ENCODE data around the gene ZNF189.

ZNF189 gene

DNA sequence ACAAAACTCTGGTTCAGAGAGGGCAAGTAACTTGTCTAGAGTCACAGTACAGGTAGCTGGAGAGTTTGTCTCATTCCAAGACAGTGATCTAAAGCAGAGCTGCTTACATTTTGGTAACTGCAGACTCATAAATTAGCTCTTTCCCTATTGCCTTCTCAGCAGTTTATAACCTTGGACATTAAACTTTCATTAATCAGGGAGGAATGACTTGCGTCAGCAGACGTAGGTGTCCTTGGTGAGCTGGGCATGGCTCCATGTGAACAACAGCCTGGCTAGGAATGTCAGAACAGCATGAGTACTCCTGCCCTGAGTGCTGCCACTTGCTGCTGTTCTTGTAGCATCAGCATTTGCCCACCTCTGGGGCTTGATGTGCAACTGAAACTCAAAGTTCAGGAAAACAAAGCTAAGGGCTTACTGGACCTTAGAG, 39.2 kb downstream of the ZNF189 start:
- peak; percentile 29 for DNase-seq (ENCODE audit: low read depth)
- no peak overlapping the region for H3K4me3 ChIP-seq (ENCODE audit: control insufficient read depth, low read depth, low read length)
- no peak for TF ChIP-seq CTCF (conservative IDR thresholded peaks at IDR 0.05; ENCODE audit: control insufficient read depth, insufficient read depth, low read depth, low read length)

DNA sequence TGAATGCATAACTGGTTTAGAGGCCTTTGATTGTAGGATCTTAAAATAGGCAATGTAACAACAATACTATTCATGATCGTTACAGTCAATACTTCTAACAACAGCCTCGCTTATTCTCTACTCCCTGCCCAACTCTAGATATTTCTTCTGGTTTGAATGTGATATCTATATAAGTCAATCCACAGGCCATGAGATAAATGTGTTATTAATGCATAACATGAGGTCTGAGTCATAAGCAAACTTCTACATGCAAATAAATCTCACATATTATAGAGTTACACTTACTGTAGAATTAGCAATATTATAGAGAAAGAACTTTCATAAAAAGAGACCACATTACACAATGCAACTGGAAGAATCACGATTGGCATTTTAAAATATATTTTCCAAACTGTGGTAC, 39.9 kb downstream of the ZNF189 start:
- H3K4me3 ChIP-seq (ENCODE audit: control insufficient read depth, low read depth, low read length) = no peak overlapping the region
- DNase-seq (ENCODE audit: low read depth) = no peak
- TF ChIP-seq CTCF (conservative IDR thresholded peaks at IDR 0.05; ENCODE audit: control insufficient read depth, insufficient read depth, low read depth, low read length) = no peak

GRCh38 chr9:101440714-101441230, 42.1 kb downstream of the ZNF189 start:
- no peak overlapping the region for H3K4me3 ChIP-seq (ENCODE audit: control insufficient read depth, low read depth, low read length)
- TF ChIP-seq CTCF (conservative IDR thresholded peaks at IDR 0.05; ENCODE audit: control insufficient read depth, insufficient read depth, low read depth, low read length) = no peak
- DNase-seq (ENCODE audit: low read depth) = no peak

- no peak for DNase-seq (ENCODE audit: low read depth)
- TF ChIP-seq CTCF (conservative IDR thresholded peaks at IDR 0.05; ENCODE audit: control insufficient read depth, insufficient read depth, low read depth, low read length) = no peak
- no peak overlapping the region for H3K4me3 ChIP-seq (ENCODE audit: control insufficient read depth, low read depth, low read length)
These were observed 43.7 kb downstream of the ZNF189 start for GRCh38 chr9:101442318-101442717.

DNA sequence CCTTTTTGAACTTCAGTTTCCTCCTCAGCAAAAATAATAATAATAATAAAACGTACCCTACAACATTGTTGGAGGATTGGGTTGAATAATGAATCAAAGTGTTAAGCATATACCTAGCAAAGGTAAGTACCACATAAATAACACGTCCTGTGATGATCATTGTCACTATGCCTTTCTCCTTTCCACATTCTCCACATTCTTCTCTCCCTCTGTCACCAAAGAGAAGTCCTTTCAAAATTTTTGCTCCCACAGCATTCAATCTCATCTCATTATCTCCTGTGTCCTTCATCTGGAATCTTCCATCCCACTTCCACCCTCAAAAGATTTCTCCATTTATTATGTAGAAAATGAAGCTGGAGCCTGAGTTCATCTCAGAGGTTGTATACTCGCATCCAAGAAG, 44.1 kb downstream of the ZNF189 start:
- TF ChIP-seq CTCF (conservative IDR thresholded peaks at IDR 0.05; ENCODE audit: control insufficient read depth, insufficient read depth, low read depth, low read length) = no peak
- DNase-seq (ENCODE audit: low read depth) = no peak

GRCh38 chr9:101443364-101443771, 44.7 kb downstream of the ZNF189 start:
- TF ChIP-seq CTCF (conservative IDR thresholded peaks at IDR 0.05; ENCODE audit: control insufficient read depth, insufficient read depth, low read depth, low read length) = no peak
- H3K4me3 ChIP-seq (ENCODE audit: control insufficient read depth, low read depth, low read length) = no peak overlapping the region
- DNase-seq (ENCODE audit: low read depth) = no peak

More for the DNA sequence above, 44.1 kb downstream of the ZNF189 start:
- H3K4me3 ChIP-seq (ENCODE audit: control insufficient read depth, low read depth, low read length) = no peak overlapping the region

All from fibroblast of mammary gland (primary cell).